Neural progenitor cell (in vitro differentiated cells): ENCODE measurements around the gene HAVCR1. TPM values are rescaled to one million over a fixed set of nuclear protein-coding genes. Genes with fewer than 3 reads are reported as not detected.

Source experiments
- DNase-seq: peaks from one replicate; pipeline ENCODE4 v3.0.0-alpha.2; 2016; ENCODE audit warnings: low spot score
- H2AFZ ChIP-seq: fragments of 200-600 bp; sonication (generic); replicated peaks from 2 replicates; pipeline ENCODE4 v1.6.1; 2016; ENCODE audit warnings: antibody characterized with exemption
- H3F3A ChIP-seq: fragments of 200-600 bp; sonication (generic); 2 replicates; pipeline ENCODE4 v1.6.1; 2016; ENCODE audit warnings: antibody characterized with exemption, low read depth
- H3K27ac ChIP-seq: fragments of 200-600 bp; sonication (generic); 2 replicates; pipeline ENCODE4 v1.5.1; 2016; ENCODE audit warnings: mild to moderate bottlenecking
- H3K27me3 ChIP-seq: fragments of 200-600 bp; sonication (generic); 2 replicates; pipeline ENCODE4 v1.6.1; 2016; ENCODE audit warnings: mild to moderate bottlenecking, moderate library complexity
- H3K36me3 ChIP-seq: fragments of 200-600 bp; sonication (generic); 2 replicates; pipeline ENCODE4 v1.5.1; 2016
- H3K4me1 ChIP-seq: fragments of 200-600 bp; sonication (generic); 2 replicates; pipeline ENCODE4 v1.6.1; 2016; ENCODE audit warnings: mixed run types
- H3K4me2 ChIP-seq: fragments of 200-600 bp; sonication (generic); 2 replicates; pipeline ENCODE4 v1.6.1; 2016
- H3K4me3 ChIP-seq: fragments of 200-600 bp; sonication (generic); 2 replicates; pipeline ENCODE4 v1.5.1; 2016
- H3K79me2 ChIP-seq: fragments of 200-600 bp; sonication (generic); 2 replicates; pipeline ENCODE4 v1.6.1; 2016; ENCODE audit warnings: low read depth
- H3K9ac ChIP-seq: fragments of 200-600 bp; sonication (generic); 2 replicates; pipeline ENCODE4 v1.6.1; 2016
- H3K9me3 ChIP-seq: fragments of 200-600 bp; sonication (generic); 2 replicates; pipeline ENCODE4 v1.5.1; 2016; ENCODE audit warnings: low read depth
- H4K20me1 ChIP-seq: fragments of 200-600 bp; sonication (generic); 2 replicates; pipeline ENCODE4 v1.6.1; 2016; ENCODE audit warnings: low read depth
- H3K27ac Mint-ChIP-seq: 3 replicates; pipeline ENCODE4 v1.8.0; 2021; ENCODE audit warnings: mixed read lengths
- H3K27me3 Mint-ChIP-seq: 2 replicates; pipeline ENCODE4 v1.8.0; 2022; ENCODE audit warnings: low read depth, mild to moderate bottlenecking, inconsistent platforms, moderate library complexity, mixed read lengths; ENCODE audit not compliant: insufficient read depth
- H3K36me3 Mint-ChIP-seq: 3 replicates; pipeline ENCODE4 v1.8.0; 2021; ENCODE audit warnings: mixed read lengths
- H3K4me1 Mint-ChIP-seq: 3 replicates; pipeline ENCODE4 v1.8.0; 2021; ENCODE audit warnings: mixed read lengths
- H3K4me3 Mint-ChIP-seq: 3 replicates; pipeline ENCODE4 v1.8.0; 2021; ENCODE audit warnings: mild to moderate bottlenecking, moderate library complexity, mixed read lengths
- H3K9me3 Mint-ChIP-seq: 3 replicates; pipeline ENCODE4 v1.8.0; 2020; ENCODE audit warnings: mixed read lengths
- EZH2 ChIP-seq: fragments of 200-600 bp; sonication (generic); IDR thresholded peaks from 2 replicates; pipeline ENCODE4 v1.6.1; 2017; ENCODE audit warnings: antibody characterized with exemption, mild to moderate bottlenecking, moderate library complexity
- EZH2phosphoT487 ChIP-seq: fragments of 200-600 bp; sonication (generic); IDR thresholded peaks from 2 replicates; pipeline ENCODE4 v1.6.1; 2017; ENCODE audit warnings: antibody characterized with exemption
- total RNA-seq: library from RNA; depleted of rRNA; stranded (reverse); fragments of >200 nt; gene quantifications from 2 replicates; pipeline ENCODE4 v1.2.3, GENCODE V29; 2015; ENCODE audit warnings: low replicate concordance
- TF ChIP-seq, protein P1 (sequence below): fragments of 200-600 bp; sonication (generic); IDR thresholded peaks from 2 replicates; pipeline ENCODE4 v1.5.1; 2017; ENCODE audit warnings: antibody characterized with exemption, mild to moderate bottlenecking

The HAVCR1 gene
- total RNA-seq, 1 donor from 2014 or later = not detected

DNA sequence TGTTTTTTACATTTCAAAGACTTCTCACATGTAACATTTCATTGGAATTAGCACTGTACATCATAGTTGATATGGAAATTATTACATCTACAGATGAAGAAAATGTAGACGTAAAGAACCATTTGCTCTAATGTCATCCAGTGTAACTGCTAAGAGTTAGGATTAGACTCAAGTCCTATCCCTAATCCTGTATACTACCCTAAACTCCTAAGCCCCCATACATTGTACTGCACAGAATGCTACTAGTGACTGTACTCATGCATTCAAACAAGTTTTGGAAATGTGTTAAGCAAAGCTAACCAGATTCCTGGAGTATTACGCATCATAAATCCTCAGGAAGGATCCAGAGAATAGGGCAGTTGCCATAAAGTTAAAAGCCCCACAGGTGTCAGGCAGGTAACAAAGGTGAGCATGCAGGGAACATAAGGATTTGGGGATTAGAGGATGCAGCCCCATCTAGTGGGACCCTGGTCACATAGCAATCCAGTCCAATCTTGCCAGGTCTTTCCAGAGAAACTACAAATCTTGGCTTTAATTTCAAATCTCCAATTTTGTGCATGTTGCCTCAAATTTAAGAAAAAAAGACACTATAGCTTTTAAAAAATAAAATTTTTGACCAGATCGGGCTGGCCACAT lies 32.0 kb downstream of the HAVCR1 start:
- H3K4me2 ChIP-seq = no peak overlapping the region
- Mint-ChIP-seq H3K9me3 (no peaks in the 10 kb centered on the region), H3K4me3 (no peak overlapping the region), H3K27ac (no peak overlapping the region), H3K36me3 (no peaks in the 10 kb centered on the region), H3K4me1 (no peaks in the 10 kb centered on the region), H3K27me3 (no peaks in the 10 kb centered on the region)
- H4K20me1 ChIP-seq = no peaks in the 10 kb centered on the region
- DNase-seq = peak; percentile 41
- H3F3A ChIP-seq = no peaks in the 10 kb centered on the region
- H2AFZ ChIP-seq = no peak overlapping the region
- H3K79me2 ChIP-seq = no peaks in the 10 kb centered on the region
- no peak overlapping the region for H3K27ac ChIP-seq
- H3K9ac ChIP-seq = no peak overlapping the region
- H3K9me3 ChIP-seq = no peaks in the 10 kb centered on the region
- no peaks in the 10 kb centered on the region for H3K4me1 ChIP-seq
- no peaks in the 10 kb centered on the region for H3K27me3 ChIP-seq
- TF ChIP-seq, protein P1, sequence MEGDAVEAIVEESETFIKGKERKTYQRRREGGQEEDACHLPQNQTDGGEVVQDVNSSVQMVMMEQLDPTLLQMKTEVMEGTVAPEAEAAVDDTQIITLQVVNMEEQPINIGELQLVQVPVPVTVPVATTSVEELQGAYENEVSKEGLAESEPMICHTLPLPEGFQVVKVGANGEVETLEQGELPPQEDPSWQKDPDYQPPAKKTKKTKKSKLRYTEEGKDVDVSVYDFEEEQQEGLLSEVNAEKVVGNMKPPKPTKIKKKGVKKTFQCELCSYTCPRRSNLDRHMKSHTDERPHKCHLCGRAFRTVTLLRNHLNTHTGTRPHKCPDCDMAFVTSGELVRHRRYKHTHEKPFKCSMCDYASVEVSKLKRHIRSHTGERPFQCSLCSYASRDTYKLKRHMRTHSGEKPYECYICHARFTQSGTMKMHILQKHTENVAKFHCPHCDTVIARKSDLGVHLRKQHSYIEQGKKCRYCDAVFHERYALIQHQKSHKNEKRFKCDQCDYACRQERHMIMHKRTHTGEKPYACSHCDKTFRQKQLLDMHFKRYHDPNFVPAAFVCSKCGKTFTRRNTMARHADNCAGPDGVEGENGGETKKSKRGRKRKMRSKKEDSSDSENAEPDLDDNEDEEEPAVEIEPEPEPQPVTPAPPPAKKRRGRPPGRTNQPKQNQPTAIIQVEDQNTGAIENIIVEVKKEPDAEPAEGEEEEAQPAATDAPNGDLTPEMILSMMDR = peak; percentile 77
- TF ChIP-seq EZH2 = no peak
- no peaks in the 10 kb centered on the region for H3K36me3 ChIP-seq
- H3K4me3 ChIP-seq = no peak overlapping the region

- no peaks in the 10 kb centered on the region for H3K9me3 Mint-ChIP-seq
- Histone ChIP-seq H3K4me1 (no peaks in the 10 kb centered on the region), H3K9ac (no peak overlapping the region), H3K4me2 (no peak overlapping the region), H3K79me2 (no peaks in the 10 kb centered on the region), H3F3A (no peaks in the 10 kb centered on the region), H3K27me3 (no peaks in the 10 kb centered on the region), H3K27ac (no peak overlapping the region), H3K4me3 (no peak overlapping the region), H2AFZ (no peak overlapping the region), H4K20me1 (no peaks in the 10 kb centered on the region), H3K36me3 (no peaks in the 10 kb centered on the region), H3K9me3 (no peaks in the 10 kb centered on the region)
- no peaks in the 10 kb centered on the region for H3K27me3 Mint-ChIP-seq
- TF ChIP-seq EZH2 = no peak
- TF ChIP-seq EZH2phosphoT487 = no peak
- TF ChIP-seq, protein P1 = no peak
- no peak overlapping the region for H3K4me3 Mint-ChIP-seq
- H3K4me1 Mint-ChIP-seq = no peaks in the 10 kb centered on the region
- no peak overlapping the region for H3K27ac Mint-ChIP-seq
- DNase-seq = no peak
- H3K36me3 Mint-ChIP-seq = no peaks in the 10 kb centered on the region
Observed at GRCh38 chr5:157025093-157025698, 33.7 kb downstream of the HAVCR1 start.

DNA sequence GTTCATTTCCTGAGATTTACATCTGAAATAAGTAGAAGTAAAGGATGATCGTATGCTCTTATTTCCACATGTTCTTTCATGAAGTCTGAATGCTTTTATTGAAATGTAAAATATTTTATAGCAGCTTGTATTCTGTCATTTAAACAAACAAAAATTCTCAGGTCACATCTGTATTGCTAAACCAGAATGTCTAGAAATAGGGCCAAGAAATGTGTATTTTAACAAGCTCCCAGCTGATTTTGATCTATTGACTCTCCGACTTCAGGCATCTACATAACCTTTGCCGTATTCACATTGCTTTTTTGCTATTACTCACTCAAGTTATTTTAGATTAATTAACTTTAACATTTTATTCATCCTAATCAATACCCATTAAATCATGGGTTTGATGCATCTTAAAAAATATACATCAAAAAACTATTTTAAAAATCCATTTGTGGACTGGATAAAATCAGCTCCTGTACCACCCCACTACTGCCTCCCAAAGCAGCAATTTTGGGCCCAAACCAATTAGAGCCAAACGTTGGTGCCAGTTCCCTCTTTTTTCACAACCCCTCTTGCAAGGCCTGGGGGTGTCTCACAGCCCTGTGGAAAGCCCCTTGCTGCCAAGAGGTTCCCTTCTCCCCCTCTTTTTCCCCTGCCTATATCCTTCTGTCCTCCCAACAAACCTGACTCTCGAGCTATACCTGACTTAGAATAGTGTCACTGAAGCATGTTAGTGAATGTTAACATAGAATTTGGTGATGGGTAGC lies 34.5 kb downstream of the HAVCR1 start:
- Histone ChIP-seq H3K4me1 (no peaks in the 10 kb centered on the region), H3K9me3 (no peaks in the 10 kb centered on the region), H3K4me3 (no peak overlapping the region), H3K4me2 (no peak overlapping the region), H3K79me2 (no peaks in the 10 kb centered on the region), H3K27me3 (no peaks in the 10 kb centered on the region), H2AFZ (no peak overlapping the region), H4K20me1 (no peaks in the 10 kb centered on the region), H3F3A (no peaks in the 10 kb centered on the region), H3K36me3 (no peaks in the 10 kb centered on the region), H3K27ac (no peak overlapping the region), H3K9ac (no peak overlapping the region)
- no peaks in the 10 kb centered on the region for H3K27me3 Mint-ChIP-seq
- H3K36me3 Mint-ChIP-seq = no peaks in the 10 kb centered on the region
- TF ChIP-seq, protein P1 = no peak
- TF ChIP-seq EZH2 = no peak
- no peak for TF ChIP-seq EZH2phosphoT487
- no peaks in the 10 kb centered on the region for H3K4me1 Mint-ChIP-seq
- H3K27ac Mint-ChIP-seq = no peak overlapping the region
- DNase-seq = no peak
- no peaks in the 10 kb centered on the region for H3K9me3 Mint-ChIP-seq
- H3K4me3 Mint-ChIP-seq = no peak overlapping the region
